CD14-positive monocyte (primary cell): ENCODE measurements around the gene NCOA6. TPM values are rescaled to one million over a fixed set of nuclear protein-coding genes. Genes with fewer than 3 reads are reported as not detected.
"Not testable (repeated sequence)": the region's sequence is repeated elsewhere in the genome, so short reads cannot be mapped to it uniquely, and the experiment has no call there.

Experiments used
- DNase-seq, 3 donors: peaks; one replicate each; pipeline ENCODE4 v3.0.0-alpha.2; 2011 to 2022
- H2AFZ ChIP-seq: 2 replicates; pipeline ENCODE4 v1.6.0; 2012; ENCODE audit warnings: mild to moderate bottlenecking, low read depth, low read length, inconsistent platforms; ENCODE audit not compliant: insufficient read depth, poor library complexity, severe bottlenecking
- H3K27ac ChIP-seq, 2 donors: 1 replicate in 1 of 2; 2 replicates in 1 of 2; pipeline ENCODE4 v1.5.1; 2012 to 2013; ENCODE audit warnings: low read length in 2 of 2, control low read depth in 1 of 2, inconsistent platforms in 1 of 2, low read depth in 1 of 2, mild to moderate bottlenecking in 1 of 2
- H3K27me3 ChIP-seq, 2 donors: one replicate each; pipeline versions ENCODE4 v1.6.0 to v1.6.1; 2011 to 2013; ENCODE audit warnings: low read length in 2 of 2; ENCODE audit not compliant: control insufficient read depth in 2 of 2, insufficient read depth in 2 of 2
- H3K36me3 ChIP-seq, 2 donors: replicated peaks in 1 of 2; 1 replicate in 1 of 2; 2 replicates in 1 of 2; pipeline versions ENCODE4 v1.5.1 to v1.6.1; 2012 to 2013; ENCODE audit warnings: low read length in 2 of 2, control low read depth in 1 of 2, inconsistent platforms in 1 of 2, mild to moderate bottlenecking in 1 of 2; ENCODE audit not compliant: insufficient read depth in 2 of 2, control insufficient read depth in 1 of 2
- H3K4me1 ChIP-seq, 2 donors: 1 replicate in 1 of 2; 2 replicates in 1 of 2; pipeline versions ENCODE4 v1.5.1 to v1.6.1; 2012 to 2013; ENCODE audit warnings: low read length in 2 of 2, control low read depth in 1 of 2, inconsistent platforms in 1 of 2, mild to moderate bottlenecking in 1 of 2, moderate library complexity in 1 of 2; ENCODE audit not compliant: insufficient read depth in 2 of 2, control insufficient read depth in 1 of 2
- H3K4me2 ChIP-seq: replicated peaks from 2 replicates; pipeline ENCODE3; 2012; ENCODE audit warnings: low read length, moderate library complexity, mild to moderate bottlenecking; ENCODE audit not compliant: poor library complexity, severe bottlenecking; ENCODE audit errors: extremely low read depth
- H3K4me3 ChIP-seq, 3 experiments: fragments of 200-600 bp in 1 of 3; sonication (generic) in 1 of 3; replicated peaks in 1 of 3; 1 replicate in 2 of 3; 2 replicates in 1 of 3; pipeline ENCODE4 v1.5.1; 2011 to 2013; ENCODE audit warnings: low read length in 3 of 3, mild to moderate bottlenecking in 3 of 3, control low read depth in 2 of 3, low read depth in 2 of 3, inconsistent platforms in 1 of 3, moderate library complexity in 1 of 3
- H3K79me2 ChIP-seq: 2 replicates; pipeline ENCODE4 v1.6.0; 2012; ENCODE audit warnings: mild to moderate bottlenecking, control low read depth, inconsistent platforms, low read length, moderate library complexity; ENCODE audit not compliant: insufficient read depth
- H3K9ac ChIP-seq: 2 replicates; pipeline ENCODE4 v1.6.0; 2017; ENCODE audit warnings: low read length, mild to moderate bottlenecking; ENCODE audit not compliant: insufficient read depth, poor library complexity, severe bottlenecking
- H3K9me3 ChIP-seq, 2 donors: replicated peaks in 1 of 2; 1 replicate in 1 of 2; 2 replicates in 1 of 2; pipeline versions ENCODE4 v1.5.1 to v1.6.1; 2012 to 2013; ENCODE audit warnings: low read length in 2 of 2, control low read depth in 1 of 2; ENCODE audit not compliant: control insufficient read depth in 1 of 2, insufficient read depth in 1 of 2
- H4K20me1 ChIP-seq: 2 replicates; pipeline ENCODE4 v1.6.0; 2012; ENCODE audit warnings: mild to moderate bottlenecking, low read length, control low read depth, moderate library complexity; ENCODE audit not compliant: insufficient read depth
- H3K27ac Mint-ChIP-seq, 7 donors: one replicate each; pipeline ENCODE4 v1.8.0; 2020; ENCODE audit warnings: mild to moderate bottlenecking in 7 of 7, mixed read lengths in 7 of 7, moderate library complexity in 6 of 7, inconsistent platforms in 2 of 7
- H3K27me3 Mint-ChIP-seq, 3 donors: one replicate each; pipeline ENCODE4 v1.8.0; 2021 to 2022; ENCODE audit warnings: low read depth in 3 of 3, mild to moderate bottlenecking in 3 of 3, mixed read lengths in 3 of 3, moderate library complexity in 3 of 3, inconsistent platforms in 1 of 3
- H3K36me3 Mint-ChIP-seq, 2 donors: one replicate each; pipeline ENCODE4 v1.8.0; 2020; ENCODE audit warnings: mixed read lengths in 2 of 2, inconsistent platforms in 1 of 2, mild to moderate bottlenecking in 1 of 2
- H3K4me1 Mint-ChIP-seq: one replicate; pipeline ENCODE4 v1.8.0; 2020; ENCODE audit warnings: mild to moderate bottlenecking, mixed read lengths
- H3K4me3 Mint-ChIP-seq, 2 donors: one replicate each; pipeline ENCODE4 v1.8.0; 2020; ENCODE audit warnings: mild to moderate bottlenecking in 2 of 2, mixed read lengths in 2 of 2, moderate library complexity in 1 of 2
- H3K9me3 Mint-ChIP-seq, 7 donors: one replicate each; pipeline ENCODE4 v1.8.0; 2020 to 2022; ENCODE audit warnings: mixed read lengths in 7 of 7, mild to moderate bottlenecking in 6 of 7, moderate library complexity in 6 of 7, inconsistent platforms in 2 of 7
- CTCF ChIP-seq: fragments of 200-600 bp; IDR thresholded peaks from one replicate; pipeline ENCODE4 v1.8.0; 2022; ENCODE audit warnings: antibody characterized with exemption, mild to moderate bottlenecking
- WGBS: methylation state at CpG from one replicate; pipeline ENCODE4 v1.1.5; 2013; ENCODE audit warnings: missing lambda C conversion rate; ENCODE audit not compliant: insufficient coverage; 5-methylcytosine and 5-hydroxymethylcytosine counted together
- intact Hi-C, 2 donors: fragments of 100-400 bp; cut with micrococcal nuclease; formaldehyde crosslinking; loops; one replicate each; pipeline versions ENCODE4 v1.15.0 to v1.15.1; 2023
- polyA plus RNA-seq, 3 donors: library from polyadenylated mRNA; depleted of rRNA in 1 of 3; unstranded in 2 of 3; stranded (reverse) in 1 of 3; fragments of 300-500 nt in 2 of 3; fragments of >200 nt in 1 of 3; fragmentation: Illumina TruSeq in 2 of 3; gene quantifications; 1 replicate in 2 of 3; 2 replicates in 1 of 3; pipeline ENCODE4 v1.2.3, GENCODE V29; 2012 to 2021

The NCOA6 gene
- polyA plus RNA-seq, 3 donors, result 2.8 to 19.0 (median 3.9) TPM

GRCh38 chr20:34720266-34720665, 105.2 kb downstream of the NCOA6 start:
- no peak for TF ChIP-seq CTCF
- no peaks in the 10 kb centered on the region for H3K9me3 ChIP-seq
- no peaks in the 10 kb centered on the region for H3K27me3 ChIP-seq
- Mint-ChIP-seq H3K4me3 (no peak overlapping the region), H3K4me1 (no peaks in the 10 kb centered on the region), H3K27ac (no peak overlapping the region), H3K9me3 (no peaks in the 10 kb centered on the region), H3K27me3 (no peaks in the 10 kb centered on the region), H3K36me3 (peaks cover 67 to 80% of the 10 kb centered on the region in 2 donors)
- intact Hi-C loops, result no loop called here
- 83% methylated on average over 2 of the region's 2 CpGs for WGBS
- no peak overlapping the region for H3K4me2 ChIP-seq
- peaks cover 53 to 93% of the 10 kb centered on the region in 2 donors for H3K36me3 ChIP-seq
- no peak overlapping the region for H3K4me3 ChIP-seq
- no peaks in the 10 kb centered on the region for H4K20me1 ChIP-seq
- H3K27ac ChIP-seq, result no peak overlapping the region
- H3K79me2 ChIP-seq, result no peaks in the 10 kb centered on the region
- H3K4me1 ChIP-seq, result no peaks in the 10 kb centered on the region
- no peak overlapping the region for H3K9ac ChIP-seq
- H2AFZ ChIP-seq, result no peak overlapping the region
- no peak for DNase-seq

- H3K9me3 Mint-ChIP-seq, H3K27ac ChIP-seq, H4K20me1 ChIP-seq, H3K4me3 Mint-ChIP-seq, H3K4me1 ChIP-seq, H3K79me2 ChIP-seq, H3K4me2 ChIP-seq, DNase-seq, H3K9ac ChIP-seq, H3K4me1 Mint-ChIP-seq, H3K27ac Mint-ChIP-seq, H3K4me3 ChIP-seq, H2AFZ ChIP-seq, H3K27me3 Mint-ChIP-seq, H3K27me3 ChIP-seq, H3K9me3 ChIP-seq, intact Hi-C loops: not testable (repeated sequence)
- peaks cover 51 to 93% of the 10 kb centered on the region in 2 donors for H3K36me3 ChIP-seq
- peaks cover 70 to 81% of the 10 kb centered on the region in 2 donors for H3K36me3 Mint-ChIP-seq
- 100% methylated on average over 4 of the region's 13 CpGs for WGBS
These were observed 106.0 kb downstream of the NCOA6 start for GRCh38 chr20:34719242-34720017.
